Measurements from ENCODE around the gene ADAMTSL1.

GRCh38 chr9:18849890-18850677 is 376.1 kb downstream of the ADAMTSL1 start:
- no peak for TF ChIP-seq POLR2AphosphoS5 (IDR thresholded peaks at IDR 0.05)
- TF ChIP-seq, protein P1, sequence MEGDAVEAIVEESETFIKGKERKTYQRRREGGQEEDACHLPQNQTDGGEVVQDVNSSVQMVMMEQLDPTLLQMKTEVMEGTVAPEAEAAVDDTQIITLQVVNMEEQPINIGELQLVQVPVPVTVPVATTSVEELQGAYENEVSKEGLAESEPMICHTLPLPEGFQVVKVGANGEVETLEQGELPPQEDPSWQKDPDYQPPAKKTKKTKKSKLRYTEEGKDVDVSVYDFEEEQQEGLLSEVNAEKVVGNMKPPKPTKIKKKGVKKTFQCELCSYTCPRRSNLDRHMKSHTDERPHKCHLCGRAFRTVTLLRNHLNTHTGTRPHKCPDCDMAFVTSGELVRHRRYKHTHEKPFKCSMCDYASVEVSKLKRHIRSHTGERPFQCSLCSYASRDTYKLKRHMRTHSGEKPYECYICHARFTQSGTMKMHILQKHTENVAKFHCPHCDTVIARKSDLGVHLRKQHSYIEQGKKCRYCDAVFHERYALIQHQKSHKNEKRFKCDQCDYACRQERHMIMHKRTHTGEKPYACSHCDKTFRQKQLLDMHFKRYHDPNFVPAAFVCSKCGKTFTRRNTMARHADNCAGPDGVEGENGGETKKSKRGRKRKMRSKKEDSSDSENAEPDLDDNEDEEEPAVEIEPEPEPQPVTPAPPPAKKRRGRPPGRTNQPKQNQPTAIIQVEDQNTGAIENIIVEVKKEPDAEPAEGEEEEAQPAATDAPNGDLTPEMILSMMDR (IDR thresholded peaks at IDR 0.05) = no peak
- no peak for TF ChIP-seq POLR2A (IDR thresholded peaks at IDR 0.05)
- TF ChIP-seq EP300 (IDR thresholded peaks at IDR 0.05; ENCODE audit: low read depth) = no peak

Measured in transverse colon (tissue), 4 donors.